K562 (cell line): ENCODE measurements around the gene CLCN4. TPM values are rescaled to one million over a fixed set of nuclear protein-coding genes. Genes with fewer than 3 reads are reported as not detected.
A peak's percentile ranks its signal among the peaks of the same experiment; 100 is the strongest.

Experiments used
- ATAC-seq: fragments of 200-7000 bp; cut with Tn5 transposase; 3 replicates; pipeline ENCODE4 v1.9.1; 2020; ENCODE audit warnings: moderate library complexity
- BruUV-seq: library from RNA; stranded (reverse); fragments of 400-500 nt; replicated peaks from 2 replicates; lab custom pipeline; 2021; lab: Mats Ljungman, UMichigan
- CTCF ChIA-PET: fragments of 300-600 bp; formaldehyde crosslinking; extraction: SDS; loops from one replicate; lab custom pipeline; 2021; ENCODE audit warnings: low intra/inter-chr PET ratio; lab: Yijun Ruan, JAX
- POLR2A ChIA-PET: fragments of 300-600, 350-650 bp; sonication (Branson Sonifier 250); formaldehyde crosslinking; extraction: SDS; loops from one replicate; lab custom pipeline; 2021; ENCODE audit warnings: antibody characterized with exemption, inconsistent platforms; lab: Yijun Ruan, JAX
- DNase-seq, 4 experiments: peaks; one replicate each; pipeline versions ENCODE4 v3.0.0 to v3.0.0-alpha.2; 2011 to 2018; ENCODE audit warnings: low spot score in 3 of 4, mixed read lengths in 3 of 4; ENCODE audit errors: extremely low read depth in 1 of 4
- FAIRE-seq: peaks from 2 replicates; lab custom pipeline; 2011; peaks lifted over from hg19 to GRCh38; lab: Jason Lieb, UNC
- H2AFZ ChIP-seq: 2 replicates; pipeline ENCODE4 v1.6.0; 2011; ENCODE audit warnings: low read depth, low read length, control low read depth, inconsistent platforms
- H3K27ac ChIP-seq: fragments of 200-600 bp; 3 replicates; pipeline ENCODE4 v1.8.0; 2011; ENCODE audit warnings: low read depth, mild to moderate bottlenecking, control low read depth, inconsistent platforms, low read length, moderate library complexity, mixed read lengths; ENCODE audit errors: extremely low read depth
- H3K27me3 ChIP-seq, 2 experiments: fragments of 300-600 bp in 1 of 2; 2 replicates in 1 of 2; 3 replicates in 1 of 2; pipeline versions ENCODE4 v1.6.0 to v1.8.0; 2011; ENCODE audit warnings: inconsistent platforms in 2 of 2, low read length in 2 of 2, mild to moderate bottlenecking in 1 of 2, mixed read lengths in 1 of 2, moderate library complexity in 1 of 2; ENCODE audit not compliant: control insufficient read depth in 2 of 2, insufficient read depth in 2 of 2
- H3K36me3 ChIP-seq: fragments of 300-600 bp; 3 replicates; pipeline ENCODE4 v1.8.0; 2011; ENCODE audit warnings: mild to moderate bottlenecking, low read length, inconsistent platforms; ENCODE audit not compliant: control insufficient read depth, insufficient read depth
- H3K4me1 ChIP-seq, 2 experiments: fragments of 200-600 bp in 1 of 2; replicated peaks in 1 of 2; 2 replicates in 1 of 2; 3 replicates in 1 of 2; pipeline versions ENCODE4 v1.5.1 to v1.8.0; 2011; ENCODE audit warnings: inconsistent platforms in 2 of 2, low read length in 2 of 2, mild to moderate bottlenecking in 1 of 2, mixed read lengths in 1 of 2, moderate library complexity in 1 of 2; ENCODE audit not compliant: control insufficient read depth in 2 of 2, insufficient read depth in 2 of 2
- H3K4me2 ChIP-seq: 2 replicates; pipeline ENCODE4 v1.6.1; 2011; ENCODE audit warnings: low read length, control low read depth, inconsistent platforms, mixed read lengths; ENCODE audit not compliant: insufficient read depth
- H3K4me3 ChIP-seq: fragments of 200-600 bp; sonication (generic), shearing (Covaris generic); 2 replicates; pipeline ENCODE4 v1.5.1; 2016; ENCODE audit warnings: control low read depth, inconsistent platforms
- H3K79me2 ChIP-seq: fragments of 200-600 bp; 3 replicates; pipeline ENCODE4 v1.8.0; 2011; ENCODE audit warnings: low read length, inconsistent platforms; ENCODE audit not compliant: control insufficient read depth, insufficient read depth
- H3K9ac ChIP-seq, 2 experiments: 2 replicates each; pipeline versions ENCODE4 v1.6.0 to v1.6.1; 2011; ENCODE audit warnings: low read depth in 2 of 2, low read length in 2 of 2, control low read depth in 1 of 2, inconsistent platforms in 1 of 2, mild to moderate bottlenecking in 1 of 2, mixed read lengths in 1 of 2; ENCODE audit not compliant: insufficient read depth in 1 of 2
- H3K9me1 ChIP-seq: one replicate; pipeline ENCODE4 v1.6.0; 2011; ENCODE audit warnings: inconsistent platforms, mild to moderate bottlenecking, low read length, moderate library complexity; ENCODE audit not compliant: control insufficient read depth, insufficient read depth
- H3K9me3 ChIP-seq: replicated peaks from 2 replicates; pipeline ENCODE4 v1.5.1; 2011; ENCODE audit warnings: low read depth, low read length, inconsistent platforms; ENCODE audit not compliant: control insufficient read depth, insufficient read depth
- H4K20me1 ChIP-seq: replicated peaks from 2 replicates; pipeline ENCODE4 v1.6.1; 2011; ENCODE audit warnings: low read length, inconsistent platforms, mixed read lengths; ENCODE audit not compliant: control insufficient read depth, insufficient read depth
- POLR2G ChIP-seq: fragments of 200-400 bp; formaldehyde crosslinking; IDR thresholded peaks from 2 replicates; pipeline ENCODE4 v1.6.1; 2017; ENCODE audit warnings: low read depth, mild to moderate bottlenecking, antibody characterized with exemption, low read length, moderate library complexity
- SMARCA5 ChIP-seq: fragments of 450-650 bp; IDR thresholded peaks from 2 replicates; pipeline ENCODE4 v1.6.1; 2016
- USF1 ChIP-seq: sonication (generic); formaldehyde crosslinking; IDR thresholded peaks from 2 replicates; pipeline ENCODE4 v1.9.0; 2022; ENCODE audit warnings: mild to moderate bottlenecking, missing genetic modification reagents
- ZBTB34 ChIP-seq: fragments of 250-450 bp; sonication (Bioruptor Pico); IDR thresholded peaks from 2 replicates; pipeline ENCODE4 v1.8.0; 2021; ENCODE audit warnings: mild to moderate bottlenecking, moderate library complexity
- ZNF121 ChIP-seq: sonication (generic); formaldehyde crosslinking; conservative IDR thresholded peaks from 2 replicates; pipeline ENCODE4 v1.8.0; 2022; ENCODE audit warnings: missing genetic modification reagents
- WGBS: fragments of 100-300 bp; shearing (Covaris generic); methylation state at CpG from one replicate; pipeline ENCODE4 v1.1.6; 2016; ENCODE audit warnings: low coverage, mixed read lengths; ENCODE audit not compliant: insufficient coverage; ENCODE audit errors: missing lambda C conversion rate; 5-methylcytosine and 5-hydroxymethylcytosine counted together
- in situ Hi-C: fragments of 300-500 bp; cut with MboI; formaldehyde crosslinking; loops from 4 replicates; pipeline ENCODE4 v1.15.0; 2018; ENCODE audit warnings: inconsistent platforms, mixed read lengths
- intact Hi-C: fragments of 100-400 bp; cut with micrococcal nuclease; formaldehyde crosslinking; loops from 2 replicates; pipeline ENCODE4 v1.14.2; 2022
- polyA plus RNA-seq, 8 experiments: library from polyadenylated mRNA; depleted of rRNA in 4 of 8; stranded (reverse) in 5 of 8; unstranded in 3 of 8; fragments of >200 nt; fragmentation: Nextera tagmentation in 2 of 8; fragmentation: Illumina TruSeq in 1 of 8; extraction: Ambion mirVana in 2 of 8; extraction: Trizol in 1 of 8; gene quantifications; 2 replicates each; pipeline versions ENCODE4 v1.2.1 to v1.2.3, GENCODE V29; 2011 to 2014; ENCODE audit warnings: inconsistent platforms in 1 of 8, missing spikeins in 1 of 8
- total RNA-seq, 7 experiments: library from RNA; depleted of rRNA in 6 of 7; stranded (reverse); fragments of >200 nt in 6 of 7; fragmentation: Illumina TruSeq in 2 of 7; extraction: Trizol in 2 of 7; gene quantifications; 2 replicates each; pipeline versions ENCODE4 v1.2.1 to v1.2.3, GENCODE V29; 2011 to 2021; ENCODE audit warnings: low replicate concordance in 1 of 7

CLCN4 gene
- total and polyA plus RNA-seq, 9 of the 15 experiments (the other 6 are each of a cell fraction or from before 2014, with no cell fraction given): 0.03 to 0.24 (median 0.10) TPM; not detected in 1

- H4K20me1 ChIP-seq: no peaks in the 10 kb centered on the region
- in situ Hi-C loops (no loop called here), intact Hi-C loops (no loop called here)
- H2AFZ ChIP-seq: no peak overlapping the region
- BruUV-seq: no TSS peak
- 0 out of 2 replicates have a peak, but pooled peaks have one; percentile 13 for TF ChIP-seq SMARCA5
- TF ChIP-seq POLR2G: 0 out of 2 replicates have a peak, but pooled peaks have one; percentile 6
- peak; percentile 84 for TF ChIP-seq ZNF121 (CRISPR knock-in tag)
- no peak for TF ChIP-seq USF1 (CRISPR knock-in tag)
- TF ChIP-seq ZBTB34 (CRISPR knock-in tag): no peak
- no peak for DNase-seq
- H3K9me3 ChIP-seq: no peaks in the 10 kb centered on the region
- ChIA-PET CTCF (no interaction called here), POLR2A (interaction anchor here (0.6 kb wide), 1 partner anchor 333 kb away, joined by 3 read pairs; no protein-coding TSS in a partner anchor)
- no peaks in the 10 kb centered on the region for H3K36me3 ChIP-seq
- H3K4me3 ChIP-seq: no peak overlapping the region
- no peak for ATAC-seq
- H3K27me3 ChIP-seq: no peaks in the 10 kb centered on the region; a peak in 1 of 5 replicates
- peak overlapping the region; percentile 49 to 57; a peak in 3 of 4 replicates for H3K9ac ChIP-seq
- H3K4me2 ChIP-seq: no peak overlapping the region; the same call in 1 of the 2 replicates
- H3K4me1 ChIP-seq: peaks cover 29 to 44% of the 10 kb centered on the region in 2 experiments
- peaks cover 2% of the 10 kb centered on the region for H3K9me1 ChIP-seq
- FAIRE-seq: no peak
- H3K79me2 ChIP-seq: no peaks in the 10 kb centered on the region
- WGBS: 61% methylated on average over 5 of the region's 11 CpGs
- H3K27ac ChIP-seq: peak overlapping the region; percentile 86
Measured at GRCh38 chrX:10164879-10165278, 8.1 kb downstream of the CLCN4 start.
